Measurements from ENCODE around the gene IFI16.
A peak's percentile ranks its signal among the peaks of the same experiment; 100 is the strongest.

DNA sequence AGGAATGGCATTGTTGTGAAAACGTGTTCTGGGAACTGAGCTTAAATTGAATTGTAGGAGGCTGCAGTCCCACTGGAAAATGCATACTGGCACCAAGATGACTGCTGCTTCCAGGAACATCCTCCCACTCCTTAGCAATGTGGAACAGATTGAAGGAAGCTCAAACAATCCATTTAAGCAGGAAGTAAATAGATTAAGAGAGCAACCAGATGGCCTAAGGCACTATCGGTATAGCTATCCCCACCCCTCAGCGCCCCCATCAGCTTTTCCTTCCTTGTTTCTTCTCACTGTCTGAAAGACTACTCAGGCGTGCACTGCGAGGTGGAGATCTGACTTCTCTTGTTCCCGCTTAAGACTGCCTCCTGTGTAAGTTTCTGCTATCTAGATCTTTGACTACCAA lies 4.0 kb upstream of the IFI16 start:
- TF ChIP-seq EP300 (IDR thresholded peaks at IDR 0.05) (peak in 1 of 4 donors; percentile 28), CTCF (IDR thresholded peaks at IDR 0.05) (no peak), POLR2A (IDR thresholded peaks at IDR 0.05) (no peak)

All from upper lobe of left lung (tissue), 4 donors.